Mesendoderm (in vitro differentiated cells): ENCODE results near the gene KIAA0513.

ENCODE experiments used
- DNase-seq: peaks from one replicate; pipeline ENCODE4 v3.0.0; 2013
- H2AK5ac ChIP-seq: 2 replicates; pipeline ENCODE4 v1.6.1; 2013; ENCODE audit warnings: low read length, inconsistent platforms
- H2BK120ac ChIP-seq: 2 replicates; pipeline ENCODE4 v1.6.1; 2013; ENCODE audit warnings: low read depth, mild to moderate bottlenecking, low read length, moderate library complexity, mixed read lengths
- H2BK15ac ChIP-seq: replicated peaks from 2 replicates; pipeline ENCODE4 v1.6.1; 2013; ENCODE audit warnings: low read depth, mild to moderate bottlenecking, moderate library complexity
- H2BK5ac ChIP-seq: 2 replicates; pipeline ENCODE4 v1.6.1; 2013; ENCODE audit warnings: low read length, inconsistent platforms
- H3K18ac ChIP-seq: 2 replicates; pipeline ENCODE4 v1.6.1; 2013; ENCODE audit warnings: mild to moderate bottlenecking, low read length, mixed read lengths
- H3K23ac ChIP-seq: one replicate; pipeline ENCODE4 v1.6.1; 2013; ENCODE audit warnings: low read length
- H3K27ac ChIP-seq: 2 replicates; pipeline ENCODE4 v1.5.1; 2013; ENCODE audit warnings: low read depth, mild to moderate bottlenecking, inconsistent platforms, low read length, moderate library complexity
- H3K27me3 ChIP-seq: 2 replicates; pipeline ENCODE4 v1.6.1; 2013; ENCODE audit warnings: low read length, control low read depth, mild to moderate bottlenecking, inconsistent platforms; ENCODE audit not compliant: insufficient read depth, poor library complexity
- H3K36me3 ChIP-seq: 2 replicates; pipeline ENCODE4 v1.6.1; 2013; ENCODE audit warnings: low read length, inconsistent platforms; ENCODE audit not compliant: control insufficient read depth, insufficient read depth
- H3K4ac ChIP-seq: one replicate; pipeline ENCODE4 v1.6.1; 2013; ENCODE audit warnings: low read depth, mild to moderate bottlenecking, low read length, moderate library complexity
- H3K4me1 ChIP-seq: 2 replicates; pipeline ENCODE4 v1.6.1; 2013; ENCODE audit warnings: low read depth, low read length, inconsistent platforms; ENCODE audit not compliant: control insufficient read depth
- H3K4me2 ChIP-seq: 2 replicates; pipeline ENCODE4 v1.6.1; 2013; ENCODE audit warnings: low read length
- H3K4me3 ChIP-seq: 2 replicates; pipeline ENCODE4 v1.5.1; 2013; ENCODE audit warnings: mild to moderate bottlenecking, low read length
- H3K56ac ChIP-seq: one replicate; pipeline ENCODE4 v1.6.1; 2013; ENCODE audit warnings: low read length
- H3K79me1 ChIP-seq: 2 replicates; pipeline ENCODE4 v1.6.1; 2013; ENCODE audit warnings: low read length, inconsistent platforms
- H3K79me2 ChIP-seq: 2 replicates; pipeline ENCODE4 v1.6.1; 2013; ENCODE audit warnings: mild to moderate bottlenecking, low read length; ENCODE audit not compliant: control insufficient read depth, insufficient read depth
- H3K9ac ChIP-seq: 2 replicates; pipeline ENCODE4 v1.6.1; 2013; ENCODE audit warnings: low read length, inconsistent platforms
- H4K5ac ChIP-seq: one replicate; pipeline ENCODE4 v1.6.1; 2013; ENCODE audit warnings: low read length
- H4K8ac ChIP-seq: one replicate; pipeline ENCODE4 v1.6.1; 2013; ENCODE audit warnings: low read depth, mild to moderate bottlenecking, control low read depth, low read length, moderate library complexity
- WGBS: extraction: QIAGEN DNeasy Blood & Tissue Kit; methylation state at CpG from one replicate; pipeline ENCODE4 v1.1.7; 2013; ENCODE audit warnings: low lambda C conversion rate, missing lambda C conversion rate; ENCODE audit not compliant: insufficient coverage; ENCODE audit errors: extremely low coverage; 5-methylcytosine and 5-hydroxymethylcytosine counted together

Gene KIAA0513

GRCh38 chr16:84986879-84987278 lies 40.7 kb upstream of the KIAA0513 start:
- H2BK5ac ChIP-seq = no peak overlapping the region
- H3K27ac ChIP-seq = no peak overlapping the region
- no peaks in the 10 kb centered on the region for H3K4me1 ChIP-seq
- WGBS = no CpG with 5 or more reads among the region's 1 CpG
- no peak overlapping the region for H3K4ac ChIP-seq
- no peak overlapping the region for H3K18ac ChIP-seq
- no peak overlapping the region for H3K4me2 ChIP-seq
- no peak overlapping the region for H3K9ac ChIP-seq
- no peak for DNase-seq
- no peak overlapping the region for H4K5ac ChIP-seq
- no peak overlapping the region for H4K8ac ChIP-seq
- H3K56ac ChIP-seq = no peak overlapping the region
- no peak overlapping the region for H2BK120ac ChIP-seq
- no peak overlapping the region for H3K23ac ChIP-seq
- H3K79me2 ChIP-seq = no peaks in the 10 kb centered on the region
- H3K79me1 ChIP-seq = peaks cover 5% of the 10 kb centered on the region
- peaks cover 3% of the 10 kb centered on the region for H3K36me3 ChIP-seq
- H3K27me3 ChIP-seq = no peaks in the 10 kb centered on the region
- H3K4me3 ChIP-seq = no peak overlapping the region
- H2AK5ac ChIP-seq = no peak overlapping the region
- no peak overlapping the region for H2BK15ac ChIP-seq

GRCh38 chr16:84988328-84989080 lies 39.1 kb upstream of the KIAA0513 start:
- H3K4ac ChIP-seq = no peak overlapping the region
- no peak overlapping the region for H2BK15ac ChIP-seq
- H4K8ac ChIP-seq = no peak overlapping the region
- no peak overlapping the region for H3K18ac ChIP-seq
- H3K9ac ChIP-seq = no peak overlapping the region
- H3K36me3 ChIP-seq = peaks cover 3% of the 10 kb centered on the region
- no peak overlapping the region for H3K4me3 ChIP-seq
- H2AK5ac ChIP-seq = no peak overlapping the region
- DNase-seq = no peak
- H3K23ac ChIP-seq = no peak overlapping the region
- H3K79me1 ChIP-seq = peaks cover 5% of the 10 kb centered on the region
- no peaks in the 10 kb centered on the region for H3K4me1 ChIP-seq
- WGBS = no CpG with 5 or more reads among the region's 16 CpGs
- H3K27ac ChIP-seq = no peak overlapping the region
- no peak overlapping the region for H2BK5ac ChIP-seq
- no peak overlapping the region for H3K4me2 ChIP-seq
- no peaks in the 10 kb centered on the region for H3K79me2 ChIP-seq
- no peak overlapping the region for H4K5ac ChIP-seq
- no peak overlapping the region for H2BK120ac ChIP-seq
- H3K56ac ChIP-seq = no peak overlapping the region
- H3K27me3 ChIP-seq = no peaks in the 10 kb centered on the region

- no peak for DNase-seq
- H3K27ac ChIP-seq = no peak overlapping the region
- WGBS = no CpG with 5 or more reads among the region's 27 CpGs
- H3K4me3 ChIP-seq = no peak overlapping the region
- H3K79me2 ChIP-seq = no peaks in the 10 kb centered on the region
- H3K4me2 ChIP-seq = no peak overlapping the region
- H3K4me1 ChIP-seq = no peaks in the 10 kb centered on the region
- no peak overlapping the region for H3K4ac ChIP-seq
- peaks cover 10% of the 10 kb centered on the region for H3K36me3 ChIP-seq
- no peak overlapping the region for H3K23ac ChIP-seq
- H2AK5ac ChIP-seq = no peak overlapping the region
- no peak overlapping the region for H3K56ac ChIP-seq
- H4K8ac ChIP-seq = no peak overlapping the region
- no peak overlapping the region for H2BK5ac ChIP-seq
- no peaks in the 10 kb centered on the region for H3K27me3 ChIP-seq
- no peak overlapping the region for H3K9ac ChIP-seq
- H3K79me1 ChIP-seq = peaks cover 13% of the 10 kb centered on the region
- H2BK120ac ChIP-seq = no peak overlapping the region
- H4K5ac ChIP-seq = no peak overlapping the region
- H2BK15ac ChIP-seq = no peak overlapping the region
- H3K18ac ChIP-seq = no peak overlapping the region
These were observed 37.6 kb upstream of the KIAA0513 start for GRCh38 chr16:84989749-84990620.

GRCh38 chr16:84990782-84991181 lies 36.8 kb upstream of the KIAA0513 start:
- Histone ChIP-seq H3K4me2 (no peak overlapping the region), H3K79me1 (peaks cover 13% of the 10 kb centered on the region), H3K27me3 (no peaks in the 10 kb centered on the region), H4K8ac (no peak overlapping the region), H3K4me3 (no peak overlapping the region), H3K4ac (no peak overlapping the region), H2AK5ac (no peak overlapping the region), H3K23ac (no peak overlapping the region), H2BK5ac (no peak overlapping the region), H4K5ac (no peak overlapping the region), H3K56ac (no peak overlapping the region), H3K27ac (no peak overlapping the region), H3K9ac (no peak overlapping the region), H3K36me3 (peaks cover 10% of the 10 kb centered on the region), H2BK120ac (no peak overlapping the region), H3K18ac (no peak overlapping the region), H3K79me2 (no peaks in the 10 kb centered on the region), H2BK15ac (no peak overlapping the region), H3K4me1 (no peaks in the 10 kb centered on the region)
- WGBS = no CpG with 5 or more reads among the region's 9 CpGs
- no peak for DNase-seq

- H3K56ac ChIP-seq = no peak overlapping the region
- H3K23ac ChIP-seq = no peak overlapping the region
- H3K9ac ChIP-seq = no peak overlapping the region
- H4K8ac ChIP-seq = no peak overlapping the region
- H3K4me2 ChIP-seq = no peak overlapping the region
- peaks cover 10% of the 10 kb centered on the region for H3K36me3 ChIP-seq
- no peak overlapping the region for H2BK5ac ChIP-seq
- no peak overlapping the region for H3K27ac ChIP-seq
- no CpG with 5 or more reads among the region's 3 CpGs for WGBS
- no peaks in the 10 kb centered on the region for H3K4me1 ChIP-seq
- H2AK5ac ChIP-seq = no peak overlapping the region
- no peaks in the 10 kb centered on the region for H3K27me3 ChIP-seq
- no peak overlapping the region for H4K5ac ChIP-seq
- H3K79me1 ChIP-seq = peaks cover 11% of the 10 kb centered on the region
- no peak overlapping the region for H3K4me3 ChIP-seq
- no peak overlapping the region for H3K4ac ChIP-seq
- DNase-seq = no peak
- no peak overlapping the region for H3K18ac ChIP-seq
- no peak overlapping the region for H2BK120ac ChIP-seq
- no peaks in the 10 kb centered on the region for H3K79me2 ChIP-seq
- no peak overlapping the region for H2BK15ac ChIP-seq
These were observed 34.9 kb upstream of the KIAA0513 start for GRCh38 chr16:84992717-84993075.
